D721Med (cell line): Measurements from ENCODE around the gene USP20.

Experiments used
- DNase-seq: peaks from one replicate; pipeline ENCODE4 v3.0.0; 2011; ENCODE audit warnings: low spot score; ENCODE audit not compliant: insufficient read length
- FAIRE-seq: peaks from 2 replicates; lab custom pipeline; 2011; peaks lifted over from hg19 to GRCh38; lab: Jason Lieb, UNC
- TF ChIP-seq, protein P1 (sequence below): IDR thresholded peaks from 2 replicates; pipeline ENCODE4 v1.5.1; 2012; ENCODE audit warnings: mild to moderate bottlenecking, control low read depth; ENCODE audit not compliant: insufficient read depth; ENCODE audit errors: missing control alignments

The USP20 gene

DNA sequence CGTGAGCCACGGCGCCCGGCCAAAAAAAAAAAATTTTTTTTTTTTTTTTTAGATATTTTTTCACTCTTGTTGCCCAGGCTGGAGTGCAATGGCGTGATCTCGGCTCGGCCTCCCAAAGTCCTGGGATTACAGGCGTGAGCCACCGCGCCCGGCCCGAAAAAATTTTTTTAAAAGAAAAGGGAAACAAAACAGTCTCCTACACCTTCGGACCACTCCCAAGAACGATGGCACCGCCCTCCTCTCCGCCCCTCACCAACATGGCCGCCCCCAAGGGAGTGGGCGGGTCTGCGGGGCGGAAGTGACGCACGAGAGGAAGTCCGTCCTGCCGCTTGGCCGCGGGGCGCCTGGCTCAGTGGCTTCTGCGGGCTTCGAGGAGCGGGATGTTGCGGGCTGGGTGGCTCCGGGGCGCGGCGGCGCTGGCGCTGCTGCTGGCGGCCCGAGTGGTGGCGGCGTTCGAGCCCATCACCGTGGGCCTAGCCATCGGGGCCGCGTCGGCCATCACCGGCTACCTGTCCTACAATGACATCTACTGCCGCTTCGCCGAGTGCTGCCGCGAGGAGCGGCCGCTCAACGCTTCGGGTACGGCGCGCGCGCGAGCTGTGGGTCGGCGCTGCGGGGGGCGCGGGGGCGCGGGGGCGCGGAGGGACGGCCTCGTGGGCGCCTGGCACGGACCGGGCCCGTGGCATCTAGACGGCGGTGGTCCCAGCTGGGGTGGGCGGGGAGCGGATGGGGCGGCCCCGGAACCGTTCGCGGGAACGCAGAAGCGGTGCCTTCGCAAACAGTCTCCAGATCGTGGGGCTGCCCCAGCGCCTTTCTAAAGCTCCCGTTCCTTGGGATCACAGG, 32.2 kb upstream of the USP20 start, which contains the start of gene TOR1B:
Gene TOR1B, plus strand, starts transcription at position 352 of the 843 bp plus-strand sequence. Its CDS starts 29 bp downstream, at position 381.
- TF ChIP-seq, protein P1, sequence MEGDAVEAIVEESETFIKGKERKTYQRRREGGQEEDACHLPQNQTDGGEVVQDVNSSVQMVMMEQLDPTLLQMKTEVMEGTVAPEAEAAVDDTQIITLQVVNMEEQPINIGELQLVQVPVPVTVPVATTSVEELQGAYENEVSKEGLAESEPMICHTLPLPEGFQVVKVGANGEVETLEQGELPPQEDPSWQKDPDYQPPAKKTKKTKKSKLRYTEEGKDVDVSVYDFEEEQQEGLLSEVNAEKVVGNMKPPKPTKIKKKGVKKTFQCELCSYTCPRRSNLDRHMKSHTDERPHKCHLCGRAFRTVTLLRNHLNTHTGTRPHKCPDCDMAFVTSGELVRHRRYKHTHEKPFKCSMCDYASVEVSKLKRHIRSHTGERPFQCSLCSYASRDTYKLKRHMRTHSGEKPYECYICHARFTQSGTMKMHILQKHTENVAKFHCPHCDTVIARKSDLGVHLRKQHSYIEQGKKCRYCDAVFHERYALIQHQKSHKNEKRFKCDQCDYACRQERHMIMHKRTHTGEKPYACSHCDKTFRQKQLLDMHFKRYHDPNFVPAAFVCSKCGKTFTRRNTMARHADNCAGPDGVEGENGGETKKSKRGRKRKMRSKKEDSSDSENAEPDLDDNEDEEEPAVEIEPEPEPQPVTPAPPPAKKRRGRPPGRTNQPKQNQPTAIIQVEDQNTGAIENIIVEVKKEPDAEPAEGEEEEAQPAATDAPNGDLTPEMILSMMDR, result no peak
- DNase-seq (peak; percentile 62), FAIRE-seq (no peak)

DNA sequence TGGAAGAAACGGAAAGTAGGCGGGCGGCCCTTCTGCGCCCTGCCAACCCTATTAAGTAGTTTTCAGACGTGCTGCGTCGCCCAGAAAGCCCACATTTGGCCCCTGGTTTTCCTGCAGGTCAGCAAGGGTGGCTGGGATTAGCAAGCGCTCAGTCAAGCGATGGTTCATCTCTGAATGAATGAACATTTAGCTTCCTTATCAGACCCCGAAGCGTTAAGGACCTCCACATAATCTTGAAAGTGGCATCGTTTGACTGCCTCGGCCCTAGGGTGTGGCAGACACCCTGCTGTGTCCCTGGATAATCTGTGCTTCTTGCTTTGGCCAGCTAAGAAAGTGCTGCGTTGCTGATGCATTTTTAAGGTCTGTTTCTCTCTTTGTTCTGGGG, 31.6 kb upstream of the USP20 start:
- TF ChIP-seq, protein P1, result no peak

DNA sequence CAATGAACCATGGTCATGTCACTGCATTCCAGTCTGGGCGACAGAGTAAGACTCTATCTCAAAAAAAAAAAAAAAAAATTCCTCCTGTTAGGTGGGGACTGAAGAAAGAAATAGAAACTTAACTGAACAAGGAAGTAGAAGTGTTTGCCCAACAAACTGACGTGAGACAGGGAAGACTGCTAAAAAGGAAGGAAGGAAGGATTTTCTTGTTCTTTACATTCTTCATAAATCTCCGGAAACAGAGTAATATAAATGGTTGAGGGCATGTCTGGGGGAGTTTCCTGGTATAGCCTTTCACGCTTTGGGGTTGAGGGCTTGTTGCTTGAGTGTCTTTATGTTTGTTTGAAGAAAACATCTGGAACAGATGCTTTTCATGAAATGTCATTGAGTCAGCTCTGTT, 29.2 kb upstream of the USP20 start:
- FAIRE-seq, result no peak
- TF ChIP-seq, protein P1, result no peak
- no peak for DNase-seq

More for the DNA sequence above, 31.6 kb upstream of the USP20 start:
- FAIRE-seq (no peak), DNase-seq (no peak)

DNA sequence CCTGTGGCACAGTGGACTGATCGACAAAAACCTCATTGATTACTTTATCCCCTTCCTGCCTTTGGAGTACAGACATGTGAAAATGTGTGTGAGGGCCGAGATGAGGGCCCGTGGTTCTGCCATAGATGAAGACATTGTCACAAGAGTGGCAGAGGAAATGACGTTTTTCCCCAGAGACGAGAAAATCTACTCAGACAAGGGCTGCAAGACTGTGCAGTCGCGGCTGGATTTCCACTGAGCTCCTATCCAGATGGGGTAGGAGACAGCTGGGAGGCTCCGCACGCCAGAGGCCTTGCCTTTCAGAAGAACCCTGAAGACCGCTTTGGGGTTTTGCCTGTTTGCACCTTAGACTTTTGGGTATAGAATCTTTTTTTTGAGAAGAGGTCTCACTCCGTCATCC, 25.9 kb upstream of the USP20 start:
- DNase-seq (no peak), FAIRE-seq (no peak)
- TF ChIP-seq, protein P1, result no peak

DNA sequence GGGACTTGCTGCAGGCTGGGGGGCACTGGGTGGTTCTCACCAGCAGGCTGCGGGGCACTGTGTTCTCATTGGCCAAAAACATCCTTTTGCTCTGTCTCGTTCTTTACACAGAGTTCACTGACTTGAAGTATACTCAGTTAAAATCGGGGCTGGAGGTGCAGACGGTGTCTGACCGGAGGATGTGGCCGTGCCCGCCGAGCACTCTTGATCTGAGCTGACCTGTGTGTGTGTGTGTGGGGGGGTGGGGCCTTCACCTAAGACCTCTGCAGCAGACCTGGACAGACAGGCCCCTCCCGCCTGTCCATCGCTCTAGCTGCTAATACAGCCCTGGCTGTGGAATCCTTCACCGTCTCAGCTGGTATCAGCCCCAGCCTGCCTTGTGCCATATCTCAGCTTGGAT, 25.1 kb upstream of the USP20 start:
- DNase-seq, result no peak
- TF ChIP-seq, protein P1, result no peak
- FAIRE-seq, result no peak

DNA sequence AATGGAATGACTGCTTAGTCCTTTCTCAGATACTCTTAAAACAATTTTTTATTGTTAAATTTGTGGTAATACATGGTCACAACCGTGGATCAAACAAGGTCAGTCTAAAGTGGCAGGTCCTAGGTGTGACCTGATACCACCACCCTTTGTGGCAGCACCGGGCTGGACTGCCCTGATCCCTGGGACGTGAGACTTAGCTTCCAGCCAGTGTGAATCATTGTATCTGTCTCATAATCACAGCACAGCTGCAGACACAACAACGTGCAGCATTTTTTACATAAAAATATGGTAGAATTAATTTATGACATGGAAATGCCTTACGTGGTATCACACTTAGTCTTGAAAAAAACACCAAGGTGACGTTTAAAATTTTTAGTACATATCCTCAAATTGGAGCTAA, 24.5 kb upstream of the USP20 start:
- TF ChIP-seq, protein P1, result no peak
- FAIRE-seq, result no peak

DNA sequence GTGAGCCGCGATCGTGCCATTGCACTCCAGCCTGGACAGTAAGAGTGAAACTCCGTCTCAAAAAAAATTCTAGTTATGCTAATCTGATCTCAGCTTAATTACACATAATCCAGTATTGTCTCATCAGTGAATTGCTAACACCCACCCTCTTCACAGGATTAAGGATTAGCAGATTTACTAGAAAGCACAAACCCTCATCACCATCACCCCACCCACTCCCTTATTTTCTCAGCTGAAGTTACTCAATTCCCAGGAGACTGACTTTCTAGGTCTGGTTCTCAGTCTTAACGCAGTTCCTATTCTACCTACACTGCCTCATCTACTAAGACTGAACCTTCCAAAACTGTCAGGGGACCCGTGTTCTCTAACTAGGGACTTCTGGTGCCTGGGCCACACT, 23.3 kb upstream of the USP20 start:
- peak; percentile 91 for DNase-seq
- TF ChIP-seq, protein P1, result no peak
- FAIRE-seq, result peak; percentile 46

More for the DNA sequence above, 24.5 kb upstream of the USP20 start:
- no peak for DNase-seq
